Subcutaneous adipose tissue (tissue), 4 donors: ENCODE data around the gene MEF2A. TPM values are rescaled to one million over a fixed set of nuclear protein-coding genes. Genes with fewer than 3 reads are reported as not detected.

Experiments
- total RNA-seq, 4 donors: library from RNA; depleted of rRNA; stranded (reverse); fragments of >200 nt; gene quantifications; one replicate each; pipeline ENCODE4 v1.1.0, GENCODE V29; 2016
- TF ChIP-seq, protein P1 (sequence below): fragments of 450-650 bp; IDR thresholded peaks from one replicate; pipeline ENCODE4 v1.5.1; 2016; ENCODE audit warnings: low read depth, mild to moderate bottlenecking, control low read depth, antibody characterized with exemption, moderate library complexity

Gene MEF2A
- total RNA-seq, 4 donors from 2014 or later: 58.6 to 103 (median 71.0) TPM

DNA sequence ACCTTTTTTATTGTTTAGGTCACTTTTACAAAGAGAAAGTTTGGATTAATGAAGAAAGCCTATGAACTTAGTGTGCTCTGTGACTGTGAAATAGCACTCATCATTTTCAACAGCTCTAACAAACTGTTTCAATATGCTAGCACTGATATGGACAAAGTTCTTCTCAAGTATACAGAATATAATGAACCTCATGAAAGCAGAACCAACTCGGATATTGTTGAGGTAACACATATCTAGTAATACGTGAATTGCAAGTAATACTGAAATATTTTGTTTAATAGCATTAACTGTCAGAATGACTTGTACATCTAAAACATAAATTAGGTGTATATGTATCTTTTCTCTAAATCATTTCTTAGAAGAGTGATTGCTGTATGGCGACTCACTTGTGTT is 79.8 kb downstream of the MEF2A start:
- TF ChIP-seq, protein P1, sequence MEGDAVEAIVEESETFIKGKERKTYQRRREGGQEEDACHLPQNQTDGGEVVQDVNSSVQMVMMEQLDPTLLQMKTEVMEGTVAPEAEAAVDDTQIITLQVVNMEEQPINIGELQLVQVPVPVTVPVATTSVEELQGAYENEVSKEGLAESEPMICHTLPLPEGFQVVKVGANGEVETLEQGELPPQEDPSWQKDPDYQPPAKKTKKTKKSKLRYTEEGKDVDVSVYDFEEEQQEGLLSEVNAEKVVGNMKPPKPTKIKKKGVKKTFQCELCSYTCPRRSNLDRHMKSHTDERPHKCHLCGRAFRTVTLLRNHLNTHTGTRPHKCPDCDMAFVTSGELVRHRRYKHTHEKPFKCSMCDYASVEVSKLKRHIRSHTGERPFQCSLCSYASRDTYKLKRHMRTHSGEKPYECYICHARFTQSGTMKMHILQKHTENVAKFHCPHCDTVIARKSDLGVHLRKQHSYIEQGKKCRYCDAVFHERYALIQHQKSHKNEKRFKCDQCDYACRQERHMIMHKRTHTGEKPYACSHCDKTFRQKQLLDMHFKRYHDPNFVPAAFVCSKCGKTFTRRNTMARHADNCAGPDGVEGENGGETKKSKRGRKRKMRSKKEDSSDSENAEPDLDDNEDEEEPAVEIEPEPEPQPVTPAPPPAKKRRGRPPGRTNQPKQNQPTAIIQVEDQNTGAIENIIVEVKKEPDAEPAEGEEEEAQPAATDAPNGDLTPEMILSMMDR: no peak

DNA sequence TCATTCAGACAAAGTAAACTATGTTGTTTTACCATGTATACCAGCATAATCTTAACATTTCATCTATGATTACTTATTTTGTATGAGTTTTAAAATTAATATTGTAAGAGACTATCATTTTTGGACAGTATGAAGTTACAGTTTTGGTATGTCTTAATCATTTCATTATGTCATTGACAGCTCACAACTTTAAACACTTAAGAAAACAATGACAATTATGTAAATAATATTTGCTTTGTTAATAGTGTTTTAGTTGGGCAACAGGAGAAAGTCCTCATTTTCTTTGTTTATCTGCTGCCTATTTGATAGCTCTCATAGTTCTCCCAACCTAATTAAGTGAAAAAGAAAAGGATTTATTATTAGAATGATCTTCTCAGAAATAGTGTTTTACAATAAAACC is 80.2 kb downstream of the MEF2A start:
- TF ChIP-seq, protein P1: no peak

DNA sequence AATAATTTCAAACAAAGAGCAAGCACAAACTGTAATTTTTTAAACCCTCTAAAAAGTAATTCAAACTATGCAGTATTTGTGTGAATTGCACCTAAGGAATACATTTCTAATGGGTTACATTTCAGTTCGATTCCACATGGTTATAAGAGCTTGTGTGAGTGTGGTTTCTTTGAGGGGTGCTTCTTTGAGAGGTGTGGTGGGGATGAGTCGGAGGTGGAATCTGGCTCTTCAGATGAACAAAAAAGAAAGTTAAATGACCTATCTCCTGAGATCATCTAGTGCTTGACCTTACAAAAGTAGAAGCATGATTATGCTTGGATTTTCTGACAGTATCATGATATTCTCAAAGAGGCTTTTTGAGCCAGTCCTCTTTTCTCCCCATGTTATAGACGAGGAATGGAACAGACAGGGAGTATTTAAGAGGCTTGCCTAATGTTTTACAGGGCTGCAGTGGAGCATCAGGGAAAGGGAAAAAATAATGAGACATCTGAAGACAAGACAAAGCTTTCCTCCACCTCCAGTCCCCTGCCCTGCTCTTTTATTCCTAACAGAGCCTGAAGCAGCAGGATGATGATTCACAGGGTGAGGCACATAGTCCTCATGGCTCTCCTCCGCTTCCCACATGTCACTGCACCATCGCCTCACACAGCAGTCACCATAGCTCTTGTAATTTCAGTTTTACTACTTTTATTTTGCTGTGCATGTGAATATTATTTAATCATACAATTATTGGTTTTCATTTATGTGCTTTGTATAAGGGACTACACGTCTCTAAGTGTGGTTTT is 85.4 kb downstream of the MEF2A start:
- TF ChIP-seq, protein P1: no peak

DNA sequence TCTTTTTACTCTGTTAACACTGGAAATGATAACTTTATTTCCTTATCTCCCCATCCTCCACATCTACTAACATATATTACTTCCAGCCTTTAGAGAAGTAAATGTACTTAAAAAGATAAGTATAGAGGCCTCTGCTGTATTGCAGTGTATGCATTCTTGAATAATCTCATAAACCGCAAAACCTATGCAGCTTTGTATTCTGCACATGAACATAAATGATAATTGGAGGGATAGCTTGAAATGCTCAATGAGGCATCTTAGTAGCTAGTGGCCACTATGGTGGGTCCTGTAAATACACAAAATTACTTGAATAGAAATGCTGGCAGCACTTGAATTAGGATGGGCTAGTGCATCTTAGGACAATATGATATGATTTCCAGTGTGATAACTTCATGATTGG is 90.4 kb downstream of the MEF2A start:
- TF ChIP-seq, protein P1: no peak

DNA sequence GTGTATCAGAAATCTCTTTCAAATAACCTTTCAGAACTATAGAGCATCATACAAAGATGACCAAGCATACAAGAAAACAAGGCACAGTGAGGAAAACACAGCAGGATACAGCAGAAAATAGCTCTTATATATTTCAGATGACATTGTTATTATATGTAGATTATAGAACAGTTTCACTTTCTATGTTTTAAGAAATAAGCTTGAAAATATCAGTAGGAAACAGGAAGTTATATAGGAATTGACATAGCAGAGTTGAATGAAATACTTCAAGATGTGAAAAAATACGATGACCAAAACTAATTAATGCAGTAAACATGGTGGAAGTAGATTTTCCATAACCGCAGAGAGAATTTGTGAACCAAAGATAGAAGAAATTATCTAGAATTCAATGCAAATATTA is 92.2 kb downstream of the MEF2A start:
- TF ChIP-seq, protein P1: no peak

DNA sequence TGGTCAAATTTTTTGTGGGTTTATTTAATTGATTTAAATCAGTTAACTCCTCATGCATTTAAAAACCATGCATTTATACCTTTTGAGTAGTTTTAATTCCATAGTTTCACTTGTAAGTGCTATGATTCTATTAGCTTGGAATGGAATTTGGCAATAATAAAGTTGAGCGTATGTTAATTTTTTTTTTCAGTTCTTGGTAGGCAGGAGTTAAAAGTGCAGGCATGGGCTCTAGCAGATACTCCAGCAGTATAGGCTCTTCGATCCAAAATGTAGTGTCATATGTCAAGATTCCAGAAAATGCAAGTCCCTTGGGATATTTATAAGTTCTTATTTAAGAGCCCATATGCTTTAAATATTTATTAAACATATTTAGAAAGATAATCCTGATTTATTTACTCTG is 97.1 kb downstream of the MEF2A start:
- TF ChIP-seq, protein P1: no peak

DNA sequence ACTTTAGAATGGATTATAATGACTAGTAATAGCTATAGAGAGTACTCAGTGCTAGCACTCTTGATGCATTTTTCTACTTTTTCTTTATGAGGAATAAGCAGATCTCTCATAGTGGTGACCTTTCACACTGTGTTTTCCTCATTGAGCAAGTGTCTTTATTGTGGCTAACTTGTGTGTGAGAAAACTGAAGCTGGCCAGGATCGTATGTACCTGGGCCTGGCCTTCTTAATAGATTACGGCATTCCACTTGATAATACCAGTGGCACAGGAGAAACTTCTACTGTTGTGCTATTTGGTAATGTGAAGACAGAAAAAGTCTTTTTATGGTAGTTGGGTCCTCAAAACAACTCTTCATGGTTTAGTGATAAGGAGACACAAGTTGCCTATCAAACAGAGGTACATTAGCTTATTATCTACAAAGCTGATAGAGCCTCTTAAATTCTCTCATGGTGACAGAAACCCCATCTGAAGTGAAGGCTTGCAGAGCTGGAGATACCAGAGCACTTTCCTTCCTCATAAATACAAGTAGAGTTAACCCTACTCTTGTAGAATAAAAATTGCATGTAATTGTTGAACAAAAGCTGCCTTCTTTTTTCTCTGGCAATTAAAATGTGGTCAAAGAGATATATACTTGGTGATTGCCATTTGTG is 102.9 kb downstream of the MEF2A start:
- TF ChIP-seq, protein P1: no peak
